ENCODE measurements around the gene CCDC117. TPM values are rescaled to one million over a fixed set of nuclear protein-coding genes. Genes with fewer than 3 reads are reported as not detected.
"Not testable (repeated sequence)": the region's sequence is repeated elsewhere in the genome, so short reads cannot be mapped to it uniquely, and the experiment has no call there.

Gene CCDC117
- polyA plus RNA-seq, 1 of the 3 experiments (the other 2 are of a cell fraction), result 4.2 TPM

- no peaks in the 10 kb centered on the region for H3K27me3 ChIP-seq (ENCODE audit: insufficient read depth)
- ChIA-PET POLR2A (no interaction called here), CTCF (interaction anchor here (1.2 kb wide), 1 partner anchor 38 kb away, joined by 3 read pairs; no protein-coding TSS in a partner anchor)
- WGBS (ENCODE audit: low lambda C conversion rate), result 95% methylated on average over 3 of the region's 3 CpGs
- DNase-seq, result no peak
- H2AFZ ChIP-seq (ENCODE audit: low read depth), result no peak overlapping the region
- H3K36me3 ChIP-seq (replicated peaks in 1 of 2; ENCODE audit: control insufficient read depth in 1 of 2, insufficient read depth in 2 of 2, low read length in 1 of 2), result peaks cover 0 to 3% of the 10 kb centered on the region in 2 experiments
- no peak overlapping the region for H3K9ac ChIP-seq
- peaks cover 4% of the 10 kb centered on the region for H3F3A ChIP-seq (replicated peaks; ENCODE audit: insufficient read depth)
- no peaks in the 10 kb centered on the region for H3K9me3 ChIP-seq
- no peaks in the 10 kb centered on the region for H4K20me1 ChIP-seq (ENCODE audit: insufficient read depth)
- H3K4me2 ChIP-seq, result no peak overlapping the region
- H3K4me3 ChIP-seq (ENCODE audit: low read depth in 2 of 2, low read length in 1 of 2), result no peak overlapping the region
- H3K9me2 ChIP-seq, result no peaks in the 10 kb centered on the region
- no peak overlapping the region for H3K27ac ChIP-seq (ENCODE audit: low read depth in 2 of 2, low read length in 1 of 2)
- TF ChIP-seq ELF1 (IDR thresholded peaks at IDR 0.05), result no peak
- TF ChIP-seq YY1 (IDR thresholded peaks at IDR 0.05; ENCODE audit: low read depth), result no peak
- TF ChIP-seq CTCF (IDR thresholded peaks at IDR 0.05), result no peak
- no peak for TF ChIP-seq SIN3A (IDR thresholded peaks at IDR 0.05; ENCODE audit: borderline replicate concordance, low read depth, low read length)
- TF ChIP-seq MEF2A (IDR thresholded peaks at IDR 0.05; ENCODE audit: borderline replicate concordance, low read depth), result no peak
- no peak for TF ChIP-seq RFX5 (IDR thresholded peaks at IDR 0.05; ENCODE audit: low read length)
- TF ChIP-seq POLR2AphosphoS5 (IDR thresholded peaks at IDR 0.05; ENCODE audit: low read depth, low read length), result no peak
- no peak for TF ChIP-seq REST (IDR thresholded peaks at IDR 0.05; ENCODE audit: low read depth, low read length)
- TF ChIP-seq CHD2 (IDR thresholded peaks at IDR 0.05; ENCODE audit: low read length, partially characterized antibody), result no peak
- peaks cover 28% of the 10 kb centered on the region for H3K79me2 ChIP-seq (ENCODE audit: insufficient read depth)
- H3K4me1 ChIP-seq (ENCODE audit: control insufficient read depth in 1 of 2, insufficient read depth in 2 of 2, low read depth in 1 of 2, low read length in 1 of 2), result peaks cover 0 to under 1% of the 10 kb centered on the region in 2 experiments; a peak in 1 of 4 replicates
Observed at GRCh38 chr22:28737701-28738100, 34.8 kb upstream of the CCDC117 start.

GRCh38 chr22:28738876-28739275, 33.6 kb upstream of the CCDC117 start:
- POLR2A ChIA-PET; H2AFZ ChIP-seq (ENCODE audit: low read depth); H3K27ac ChIP-seq (ENCODE audit: low read depth in 2 of 2, low read length in 1 of 2); DNase-seq; H3K9me3 ChIP-seq; H3K4me3 ChIP-seq (ENCODE audit: low read depth in 2 of 2, low read length in 1 of 2); H3K27me3 ChIP-seq (ENCODE audit: insufficient read depth); H3K9me2 ChIP-seq; H3F3A ChIP-seq (replicated peaks; ENCODE audit: insufficient read depth); CTCF ChIA-PET; H3K9ac ChIP-seq; H3K4me2 ChIP-seq; H4K20me1 ChIP-seq (ENCODE audit: insufficient read depth); H3K36me3 ChIP-seq (replicated peaks in 1 of 2; ENCODE audit: control insufficient read depth in 1 of 2, insufficient read depth in 2 of 2, low read length in 1 of 2): not testable (repeated sequence)
- WGBS (ENCODE audit: low lambda C conversion rate), result 88% methylated on average over 8 of the region's 8 CpGs
- H3K4me1 ChIP-seq (ENCODE audit: control insufficient read depth in 1 of 2, insufficient read depth in 2 of 2, low read depth in 1 of 2, low read length in 1 of 2), result peaks cover 0 to 10% of the 10 kb centered on the region in 2 experiments; a peak in 1 of 4 replicates
- peaks cover 40% of the 10 kb centered on the region for H3K79me2 ChIP-seq (ENCODE audit: insufficient read depth)
